Stimulated activated CD4-positive, alpha-beta T cell treated with anti-CD3 and anti-CD28 coated beads, Interleukin-4, amount 100 ng/mL, for 1 hour (primary cell): ENCODE results near the gene ADARB1.

Experiments used
- DNase-seq: peaks from one replicate; pipeline ENCODE4 v3.0.0-alpha.2; 2020

Gene ADARB1

GRCh38 chr21:45076245-45076711 is 1.9 kb downstream of the ADARB1 start:
- no peak for DNase-seq

GRCh38 chr21:45078371-45078770 is 4.0 kb downstream of the ADARB1 start:
- no peak for DNase-seq

- DNase-seq = peak; percentile 58
Measured at GRCh38 chr21:45078877-45079281, 4.5 kb downstream of the ADARB1 start.

GRCh38 chr21:45079351-45079750 is 5.0 kb downstream of the ADARB1 start:
- DNase-seq = no peak

GRCh38 chr21:45080232-45080631 is 5.9 kb downstream of the ADARB1 start:
- DNase-seq = no peak

GRCh38 chr21:45080639-45081414 is 6.4 kb downstream of the ADARB1 start:
- no peak for DNase-seq

GRCh38 chr21:45081636-45082035 is 7.3 kb downstream of the ADARB1 start:
- no peak for DNase-seq

GRCh38 chr21:45082736-45083135 is 8.4 kb downstream of the ADARB1 start:
- DNase-seq = no peak

GRCh38 chr21:45084121-45084520 is 9.7 kb downstream of the ADARB1 start:
- DNase-seq = no peak

- DNase-seq = no peak
Measured at GRCh38 chr21:45084881-45085536, 10.6 kb downstream of the ADARB1 start.

GRCh38 chr21:45085700-45086099 is 11.3 kb downstream of the ADARB1 start:
- DNase-seq = no peak

- DNase-seq = no peak
Measured at GRCh38 chr21:45086337-45086958, 12.1 kb downstream of the ADARB1 start.

- no peak for DNase-seq
Measured at GRCh38 chr21:45087022-45087823, 12.8 kb downstream of the ADARB1 start.

- DNase-seq = no peak
Measured at GRCh38 chr21:45088116-45088515, 13.7 kb downstream of the ADARB1 start.

GRCh38 chr21:45088729-45089128 is 14.3 kb downstream of the ADARB1 start:
- no peak for DNase-seq

- DNase-seq = no peak
Measured at GRCh38 chr21:45089964-45090363, 15.6 kb downstream of the ADARB1 start.

- DNase-seq = no peak
Measured at GRCh38 chr21:45090966-45091365, 16.6 kb downstream of the ADARB1 start.

- DNase-seq = no peak
Measured at GRCh38 chr21:45091550-45092322, 17.4 kb downstream of the ADARB1 start.

GRCh38 chr21:45093035-45093532 is 18.7 kb downstream of the ADARB1 start:
- DNase-seq = no peak

GRCh38 chr21:45094412-45094811 is 20.0 kb downstream of the ADARB1 start:
- DNase-seq = no peak

- no peak for DNase-seq
Measured at GRCh38 chr21:45095505-45095904, 21.1 kb downstream of the ADARB1 start.

- no peak for DNase-seq
Measured at GRCh38 chr21:45096217-45096616, 21.8 kb downstream of the ADARB1 start.
